ENCODE results near the gene YIPF1.
"Not testable (repeated sequence)": the region's sequence is repeated elsewhere in the genome, so short reads cannot be mapped to it uniquely, and the experiment has no call there.

Gene YIPF1

GRCh38 chr1:53837646-53837923 lies 52.0 kb downstream of the YIPF1 start:
- Histone ChIP-seq H3K36me3 (ENCODE audit: insufficient read depth, low read length) (no peaks in the 10 kb centered on the region), H3K27me3 (ENCODE audit: control insufficient read depth in 1 of 2, insufficient read depth in 2 of 2, low read length in 2 of 2) (no peaks in the 10 kb centered on the region), H3K4me1 (ENCODE audit: insufficient read depth, low read length) (peaks cover 5% of the 10 kb centered on the region), H3K27ac (ENCODE audit: low read depth, low read length) (peak overlapping the region; percentile 97), H3K9me3 (ENCODE audit: low read length) (no peaks in the 10 kb centered on the region), H3K9ac (ENCODE audit: low read length) (peak overlapping the region; percentile 33), H3K4me3 (ENCODE audit: low read depth in 1 of 2, low read length in 2 of 2) (peak overlapping the region; percentile 90 to 92)

GRCh38 chr1:53835491-53835890 lies 54.1 kb downstream of the YIPF1 start:
- Histone ChIP-seq H3K36me3 (ENCODE audit: insufficient read depth, low read length) (no peaks in the 10 kb centered on the region), H3K4me3 (ENCODE audit: low read depth in 1 of 2, low read length in 2 of 2) (no peak overlapping the region), H3K27ac (ENCODE audit: low read depth, low read length) (no peak overlapping the region), H3K9ac (ENCODE audit: low read length) (no peak overlapping the region), H3K9me3 (ENCODE audit: low read length) (no peaks in the 10 kb centered on the region), H3K4me1 (ENCODE audit: insufficient read depth, low read length) (peaks cover 5% of the 10 kb centered on the region), H3K27me3 (ENCODE audit: control insufficient read depth in 1 of 2, insufficient read depth in 2 of 2, low read length in 2 of 2) (no peaks in the 10 kb centered on the region)

- Histone ChIP-seq H3K4me3 (ENCODE audit: low read depth in 1 of 2, low read length in 2 of 2) (no peak overlapping the region), H3K4me1 (ENCODE audit: insufficient read depth, low read length) (peaks cover 5% of the 10 kb centered on the region), H3K27me3 (ENCODE audit: control insufficient read depth in 1 of 2, insufficient read depth in 2 of 2, low read length in 2 of 2) (no peaks in the 10 kb centered on the region), H3K9me3 (ENCODE audit: low read length) (no peaks in the 10 kb centered on the region), H3K9ac (ENCODE audit: low read length) (no peak overlapping the region), H3K36me3 (ENCODE audit: insufficient read depth, low read length) (no peaks in the 10 kb centered on the region), H3K27ac (ENCODE audit: low read depth, low read length) (no peak overlapping the region)
Measured at GRCh38 chr1:53834776-53835175, 54.8 kb downstream of the YIPF1 start.

DNA sequence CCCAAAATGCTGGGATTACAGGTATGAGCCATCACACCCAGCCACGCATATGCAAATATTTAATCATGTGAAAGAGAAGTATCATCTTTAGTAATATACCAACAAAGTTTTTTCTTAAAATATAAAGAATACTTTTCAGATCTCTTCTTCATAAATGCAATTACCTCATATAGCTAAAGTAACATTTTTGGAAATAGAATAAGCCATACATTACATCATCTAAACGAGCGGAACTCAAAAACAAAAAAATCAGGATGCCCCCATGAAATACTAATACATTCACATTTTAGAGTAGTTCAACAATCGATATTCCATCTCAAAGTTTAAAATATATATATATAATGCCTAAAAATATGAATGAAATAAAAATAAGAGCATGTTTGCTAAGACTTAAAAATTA lies 56.2 kb downstream of the YIPF1 start:
- no peaks in the 10 kb centered on the region for H3K36me3 ChIP-seq (ENCODE audit: insufficient read depth, low read length)
- H3K4me1 ChIP-seq (ENCODE audit: insufficient read depth, low read length): peaks cover 5% of the 10 kb centered on the region
- H3K4me3 ChIP-seq (ENCODE audit: low read depth in 1 of 2, low read length in 2 of 2): no peak overlapping the region
- H3K27me3 ChIP-seq (ENCODE audit: control insufficient read depth in 1 of 2, insufficient read depth in 2 of 2, low read length in 2 of 2): no peaks in the 10 kb centered on the region
- H3K27ac ChIP-seq (ENCODE audit: low read depth, low read length): no peak overlapping the region
- H3K9ac ChIP-seq (ENCODE audit: low read length): no peak overlapping the region
- H3K9me3 ChIP-seq (ENCODE audit: low read length): no peaks in the 10 kb centered on the region

- Histone ChIP-seq H3K27ac (ENCODE audit: low read depth, low read length) (no peak overlapping the region), H3K9me3 (ENCODE audit: low read length) (no peaks in the 10 kb centered on the region), H3K4me3 (ENCODE audit: low read depth in 1 of 2, low read length in 2 of 2) (no peak overlapping the region), H3K36me3 (ENCODE audit: insufficient read depth, low read length) (peaks cover 17% of the 10 kb centered on the region), H3K27me3 (ENCODE audit: control insufficient read depth in 1 of 2, insufficient read depth in 2 of 2, low read length in 2 of 2) (no peaks in the 10 kb centered on the region), H3K4me1 (ENCODE audit: insufficient read depth, low read length) (no peaks in the 10 kb centered on the region), H3K9ac (ENCODE audit: low read length) (no peak overlapping the region)
Measured at GRCh38 chr1:53826367-53826766, 63.2 kb downstream of the YIPF1 start.

DNA sequence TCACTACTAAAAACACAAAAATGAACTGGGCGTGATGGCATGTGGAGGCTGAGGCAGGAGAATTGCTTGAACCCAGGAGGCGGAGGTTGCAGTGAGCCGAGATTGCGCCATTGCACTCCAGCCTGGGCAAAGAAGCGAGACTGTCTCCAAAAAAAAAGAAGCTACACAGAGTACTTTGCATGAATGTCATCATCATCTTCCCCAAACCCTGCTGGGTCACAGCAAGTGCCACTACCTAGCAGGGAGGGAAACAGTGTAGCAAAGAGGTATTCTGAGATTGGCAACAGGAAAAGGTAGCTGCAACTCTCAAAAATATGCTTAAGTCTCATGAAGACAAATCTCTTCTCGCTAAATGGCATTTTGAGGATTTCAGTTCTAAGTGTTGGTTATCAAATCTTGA lies 64.3 kb downstream of the YIPF1 start:
- Histone ChIP-seq H3K27ac (ENCODE audit: low read depth, low read length) (no peak overlapping the region), H3K4me1 (ENCODE audit: insufficient read depth, low read length) (no peaks in the 10 kb centered on the region), H3K9me3 (ENCODE audit: low read length) (no peaks in the 10 kb centered on the region), H3K27me3 (ENCODE audit: control insufficient read depth in 1 of 2, insufficient read depth in 2 of 2, low read length in 2 of 2) (no peaks in the 10 kb centered on the region), H3K36me3 (ENCODE audit: insufficient read depth, low read length) (peaks cover 17% of the 10 kb centered on the region), H3K4me3 (ENCODE audit: low read depth in 1 of 2, low read length in 2 of 2) (no peak overlapping the region), H3K9ac (ENCODE audit: low read length) (no peak overlapping the region)

DNA sequence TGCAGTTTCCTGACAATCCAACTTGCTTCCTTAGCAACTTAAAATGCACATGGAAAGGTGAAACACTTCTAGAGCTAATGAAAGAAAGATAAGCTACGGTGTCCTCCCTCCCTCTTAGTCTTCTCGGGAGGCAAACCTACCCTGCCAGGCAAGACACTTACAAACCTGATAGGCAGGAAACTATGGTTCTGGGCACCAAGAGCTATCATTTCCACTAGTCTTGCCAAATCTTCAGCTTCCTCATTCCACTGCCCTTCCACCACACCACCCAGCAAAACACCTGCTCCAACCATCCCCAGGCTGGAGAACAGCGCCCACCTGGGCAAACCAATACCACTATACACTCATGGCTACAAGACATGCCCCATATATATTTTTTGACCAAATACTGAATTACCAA lies 66.7 kb downstream of the YIPF1 start:
- Histone ChIP-seq H3K9ac (ENCODE audit: low read length) (no peak overlapping the region), H3K4me1 (ENCODE audit: insufficient read depth, low read length) (no peaks in the 10 kb centered on the region), H3K27me3 (ENCODE audit: control insufficient read depth in 1 of 2, insufficient read depth in 2 of 2, low read length in 2 of 2) (no peaks in the 10 kb centered on the region), H3K27ac (ENCODE audit: low read depth, low read length) (no peak overlapping the region), H3K9me3 (ENCODE audit: low read length) (no peaks in the 10 kb centered on the region), H3K36me3 (ENCODE audit: insufficient read depth, low read length) (peaks cover 17% of the 10 kb centered on the region), H3K4me3 (ENCODE audit: low read depth in 1 of 2, low read length in 2 of 2) (no peak overlapping the region)

DNA sequence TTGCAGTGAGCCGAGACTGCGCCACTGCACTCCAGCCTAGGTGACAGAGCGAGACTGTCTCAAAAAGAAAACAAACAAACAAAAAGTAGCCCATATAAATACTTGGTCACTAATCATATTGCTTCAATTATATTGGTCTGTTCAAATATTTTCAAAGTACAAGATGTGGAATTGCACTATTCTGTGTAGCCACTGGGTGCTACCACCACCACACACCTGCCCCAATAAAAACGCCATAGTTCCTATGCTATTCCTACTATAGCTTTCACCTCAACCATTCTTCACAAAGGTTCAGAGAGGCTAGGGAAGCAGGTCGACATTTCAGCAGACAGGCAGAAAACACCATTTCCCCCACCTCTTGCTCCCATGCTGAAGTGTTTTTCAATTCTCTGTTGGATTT lies 68.2 kb downstream of the YIPF1 start:
- Histone ChIP-seq H3K27me3 (ENCODE audit: control insufficient read depth in 1 of 2, insufficient read depth in 2 of 2, low read length in 2 of 2) (no peaks in the 10 kb centered on the region), H3K9me3 (ENCODE audit: low read length) (no peaks in the 10 kb centered on the region), H3K4me3 (ENCODE audit: low read depth in 1 of 2, low read length in 2 of 2) (no peak overlapping the region), H3K9ac (ENCODE audit: low read length) (no peak overlapping the region), H3K36me3 (ENCODE audit: insufficient read depth, low read length) (peaks cover 17% of the 10 kb centered on the region), H3K27ac (ENCODE audit: low read depth, low read length) (no peak overlapping the region), H3K4me1 (ENCODE audit: insufficient read depth, low read length) (no peaks in the 10 kb centered on the region)

GRCh38 chr1:53819387-53819786 lies 70.2 kb downstream of the YIPF1 start:
- Histone ChIP-seq H3K9ac (ENCODE audit: low read length) (no peak overlapping the region), H3K4me3 (ENCODE audit: low read depth in 1 of 2, low read length in 2 of 2) (no peak overlapping the region), H3K36me3 (ENCODE audit: insufficient read depth, low read length) (no peaks in the 10 kb centered on the region), H3K27me3 (ENCODE audit: control insufficient read depth in 1 of 2, insufficient read depth in 2 of 2, low read length in 2 of 2) (no peaks in the 10 kb centered on the region), H3K27ac (ENCODE audit: low read depth, low read length) (no peak overlapping the region), H3K4me1 (ENCODE audit: insufficient read depth, low read length) (no peaks in the 10 kb centered on the region), H3K9me3 (ENCODE audit: low read length) (no peaks in the 10 kb centered on the region)

DNA sequence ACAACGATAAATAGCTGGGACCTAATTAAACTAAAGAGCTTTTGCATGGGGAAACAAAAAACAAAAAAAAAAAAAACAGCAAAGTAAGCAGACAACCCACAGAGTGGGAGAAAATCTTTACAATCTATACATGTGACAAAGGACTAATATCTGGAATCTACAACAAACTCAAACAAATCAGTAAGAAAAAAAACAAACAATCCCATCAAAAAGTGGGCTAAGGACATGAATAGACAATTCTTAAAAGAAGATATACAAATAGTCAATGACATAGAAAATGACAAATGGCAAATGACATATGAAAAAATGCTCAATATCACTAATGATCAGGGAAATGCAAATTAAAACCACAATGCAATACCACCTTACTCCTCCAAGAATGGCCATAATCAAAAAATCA lies 73.0 kb downstream of the YIPF1 start:
- H3K27me3 ChIP-seq (ENCODE audit: control insufficient read depth in 1 of 2, insufficient read depth in 2 of 2, low read length in 2 of 2); H3K9me3 ChIP-seq (ENCODE audit: low read length); H3K36me3 ChIP-seq (ENCODE audit: insufficient read depth, low read length): not testable (repeated sequence)

DNA sequence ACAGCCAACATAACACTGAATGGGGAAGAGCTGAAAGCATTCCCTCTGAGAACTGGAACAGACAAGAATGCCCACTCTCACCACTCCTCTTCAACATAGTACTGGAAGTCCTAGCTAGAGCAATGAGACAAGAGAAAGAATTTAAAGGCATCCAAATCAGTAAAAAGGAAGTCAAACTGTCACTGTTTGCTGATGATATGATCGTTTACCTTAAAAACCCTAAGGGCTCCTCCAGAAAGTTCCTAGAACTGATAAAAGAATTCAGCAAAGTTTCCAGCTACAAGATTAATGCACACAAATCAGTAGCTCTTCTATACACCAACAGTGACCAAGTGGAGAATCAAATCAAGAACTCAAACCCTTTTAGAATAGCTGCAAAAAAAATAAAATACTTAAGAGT lies 74.1 kb downstream of the YIPF1 start:
- not testable (repeated sequence) for H3K27me3 ChIP-seq (ENCODE audit: control insufficient read depth in 1 of 2, insufficient read depth in 2 of 2, low read length in 2 of 2); H3K4me1 ChIP-seq (ENCODE audit: insufficient read depth, low read length); H3K36me3 ChIP-seq (ENCODE audit: insufficient read depth, low read length)

More for the DNA sequence above, 73.0 kb downstream of the YIPF1 start:
- not testable (repeated sequence) for H3K27ac ChIP-seq (ENCODE audit: low read depth, low read length); H3K4me1 ChIP-seq (ENCODE audit: insufficient read depth, low read length); H3K9ac ChIP-seq (ENCODE audit: low read length); H3K4me3 ChIP-seq (ENCODE audit: low read depth in 1 of 2, low read length in 2 of 2)

DNA sequence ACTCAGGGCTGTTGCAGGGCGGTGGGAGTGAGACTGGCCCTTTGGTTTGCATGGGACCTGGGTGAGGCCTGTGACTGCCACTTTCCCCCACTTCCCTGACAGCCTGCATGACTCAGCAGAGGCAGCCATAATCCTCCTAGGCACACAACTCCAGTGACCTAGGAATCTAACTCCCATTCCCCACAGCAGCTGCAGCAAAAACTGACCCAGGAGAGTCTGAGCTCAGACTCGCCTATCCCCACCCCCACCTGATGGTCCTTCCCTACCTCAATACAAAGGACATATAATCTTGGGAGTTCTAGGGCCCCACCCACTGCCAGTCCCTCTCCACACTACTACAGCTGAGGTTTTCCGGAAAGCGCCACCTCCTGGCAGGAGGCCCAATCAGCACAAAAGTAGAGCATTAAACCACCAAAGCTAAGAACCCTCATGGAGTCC lies 78.2 kb downstream of the YIPF1 start:
- Histone ChIP-seq H3K27me3 (ENCODE audit: control insufficient read depth in 1 of 2, insufficient read depth in 2 of 2, low read length in 2 of 2) (no peaks in the 10 kb centered on the region), H3K4me3 (ENCODE audit: low read depth in 1 of 2, low read length in 2 of 2) (no peak overlapping the region), H3K27ac (ENCODE audit: low read depth, low read length) (no peak overlapping the region), H3K4me1 (ENCODE audit: insufficient read depth, low read length) (no peaks in the 10 kb centered on the region), H3K9ac (ENCODE audit: low read length) (no peak overlapping the region), H3K36me3 (ENCODE audit: insufficient read depth, low read length) (no peaks in the 10 kb centered on the region), H3K9me3 (ENCODE audit: low read length) (no peaks in the 10 kb centered on the region)

More for the DNA sequence above, 74.1 kb downstream of the YIPF1 start:
- not testable (repeated sequence) for H3K9ac ChIP-seq (ENCODE audit: low read length); H3K9me3 ChIP-seq (ENCODE audit: low read length); H3K27ac ChIP-seq (ENCODE audit: low read depth, low read length); H3K4me3 ChIP-seq (ENCODE audit: low read depth in 1 of 2, low read length in 2 of 2)
